ENCODE results near the gene RRAS2.
A peak's percentile ranks its signal among the peaks of the same experiment; 100 is the strongest.
"Not testable (repeated sequence)": the region's sequence is repeated elsewhere in the genome, so short reads cannot be mapped to it uniquely, and the experiment has no call there.

RRAS2 gene

DNA sequence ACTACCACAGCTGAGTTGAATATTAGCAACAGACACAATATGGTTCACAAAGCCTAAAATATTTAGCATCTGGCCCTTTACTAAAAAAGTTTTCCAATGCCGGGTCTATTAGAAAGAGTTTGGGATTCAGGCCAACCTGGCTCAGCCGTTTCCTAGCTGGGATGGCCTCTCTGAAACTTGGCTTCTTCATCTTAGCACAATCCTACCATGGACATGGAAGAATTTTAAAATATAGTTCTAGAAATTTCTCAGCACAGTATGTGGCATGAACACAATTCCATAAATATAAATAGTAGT is 103.8 kb downstream of the RRAS2 start:
- no peak for DNase-seq (ENCODE audit: low spot score)

DNA sequence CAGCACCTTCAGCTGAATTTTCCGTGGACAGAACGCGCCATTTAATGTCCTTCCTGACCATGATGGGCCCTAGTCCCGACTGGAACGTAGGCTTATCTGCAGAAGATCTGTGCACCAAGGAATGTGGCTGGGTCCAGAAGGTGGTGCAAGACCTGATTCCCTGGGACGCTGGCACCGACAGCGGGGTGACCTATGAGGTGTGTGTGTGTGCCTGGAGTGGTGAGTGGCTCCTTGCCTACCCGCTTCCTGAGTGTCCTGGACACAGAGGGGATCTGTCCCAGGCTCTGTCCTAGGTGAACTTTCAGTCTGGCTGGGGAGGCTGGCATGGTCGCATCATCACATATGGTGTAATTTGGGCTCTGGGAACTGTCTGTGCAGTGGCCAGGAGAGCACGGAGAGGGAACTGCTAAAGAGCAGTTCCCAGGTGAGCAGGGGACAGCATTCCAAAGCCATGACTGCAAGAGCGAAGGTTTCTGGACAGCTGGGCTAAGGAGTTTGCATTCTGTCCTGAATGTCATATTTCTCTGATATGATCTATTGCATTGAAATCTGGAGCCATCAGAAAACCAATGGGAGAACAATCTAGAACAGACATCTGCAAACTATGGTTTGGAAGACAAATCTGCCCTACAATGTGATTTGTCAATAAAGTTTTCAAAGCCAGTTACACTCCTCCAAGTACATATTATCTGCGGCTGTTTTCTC is 104.3 kb downstream of the RRAS2 start:
- peak; percentile 45 for DNase-seq (ENCODE audit: low spot score)

DNA sequence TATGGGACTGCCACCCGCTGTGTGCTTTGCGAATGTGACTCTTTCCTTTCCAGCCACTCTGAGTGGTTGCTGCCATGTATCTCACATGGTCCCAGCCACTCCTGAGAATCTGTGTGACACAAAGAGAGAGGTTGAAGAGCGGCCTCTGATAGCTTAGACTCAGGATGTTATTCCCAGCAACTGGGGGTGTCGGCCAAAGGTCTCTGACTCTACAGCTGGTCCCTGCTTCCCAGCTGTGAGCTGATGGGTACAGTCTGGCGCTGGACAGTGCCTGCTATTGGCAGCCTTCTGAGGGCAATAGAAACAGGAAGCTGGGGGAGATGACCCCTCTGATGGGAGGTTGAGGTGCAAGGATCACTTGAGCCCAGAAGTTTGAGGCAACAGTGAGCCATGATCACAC is 105.1 kb downstream of the RRAS2 start:
- DNase-seq (ENCODE audit: low spot score), result no peak

DNA sequence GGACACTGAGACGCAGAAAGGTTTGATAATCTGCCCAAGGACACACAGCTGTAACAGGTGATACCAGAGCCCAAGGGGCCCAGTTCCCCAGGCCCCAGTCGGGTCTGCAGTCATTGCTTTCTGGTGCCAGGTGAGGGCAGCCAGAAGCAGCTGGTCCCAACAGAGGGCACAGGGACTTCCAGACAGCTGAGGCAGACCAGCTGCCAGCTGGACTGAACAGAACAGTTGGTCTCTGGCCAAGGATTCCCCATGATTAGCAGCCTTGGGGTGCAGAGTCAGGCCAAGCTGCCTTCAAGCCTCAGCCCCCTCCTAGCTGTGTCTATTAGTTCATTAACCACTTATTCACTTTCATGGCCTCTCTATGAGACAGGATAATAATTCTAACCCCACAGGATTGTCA is 105.6 kb downstream of the RRAS2 start:
- DNase-seq (ENCODE audit: low spot score), result no peak

DNA sequence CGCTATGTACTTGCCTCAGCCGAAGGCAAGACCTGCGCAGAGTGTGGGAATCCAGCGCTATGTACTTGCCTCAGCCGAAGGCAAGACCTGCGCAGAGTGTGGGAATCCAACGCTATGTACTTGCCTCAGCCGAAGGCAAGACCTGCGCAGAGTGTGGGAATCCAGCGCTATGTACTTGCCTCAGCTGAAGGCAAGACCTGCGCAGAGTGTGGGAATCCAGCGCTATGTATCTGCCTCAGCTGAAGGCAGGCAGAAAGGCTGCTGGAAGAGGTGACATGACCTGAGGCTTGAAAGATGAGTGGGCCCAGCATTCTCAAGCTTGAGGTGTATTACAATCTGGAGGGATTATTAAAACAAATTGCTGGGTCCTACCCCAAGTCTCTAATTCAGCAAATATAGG is 106.5 kb downstream of the RRAS2 start:
- not testable (repeated sequence) for DNase-seq (ENCODE audit: low spot score)

DNA sequence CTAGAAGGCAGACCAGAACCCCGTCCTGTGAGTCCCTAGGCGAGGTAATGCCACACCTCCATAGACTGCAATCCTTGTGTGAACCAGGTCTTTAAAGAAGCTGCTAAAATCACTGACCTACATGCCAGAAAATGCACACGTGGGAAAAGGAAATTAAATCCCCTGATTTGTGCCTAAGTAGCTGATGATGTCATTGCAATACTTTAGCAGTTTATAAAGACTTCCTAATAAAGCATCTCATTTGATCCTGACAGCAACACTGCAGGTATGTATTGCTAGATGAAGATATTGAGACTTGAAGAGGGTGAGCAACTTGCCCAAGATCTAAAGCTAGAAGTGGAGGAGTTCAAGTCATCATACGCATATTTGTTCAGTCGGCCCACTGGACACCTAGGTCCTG is 107.2 kb downstream of the RRAS2 start:
- no peak for DNase-seq (ENCODE audit: low spot score)

DNA sequence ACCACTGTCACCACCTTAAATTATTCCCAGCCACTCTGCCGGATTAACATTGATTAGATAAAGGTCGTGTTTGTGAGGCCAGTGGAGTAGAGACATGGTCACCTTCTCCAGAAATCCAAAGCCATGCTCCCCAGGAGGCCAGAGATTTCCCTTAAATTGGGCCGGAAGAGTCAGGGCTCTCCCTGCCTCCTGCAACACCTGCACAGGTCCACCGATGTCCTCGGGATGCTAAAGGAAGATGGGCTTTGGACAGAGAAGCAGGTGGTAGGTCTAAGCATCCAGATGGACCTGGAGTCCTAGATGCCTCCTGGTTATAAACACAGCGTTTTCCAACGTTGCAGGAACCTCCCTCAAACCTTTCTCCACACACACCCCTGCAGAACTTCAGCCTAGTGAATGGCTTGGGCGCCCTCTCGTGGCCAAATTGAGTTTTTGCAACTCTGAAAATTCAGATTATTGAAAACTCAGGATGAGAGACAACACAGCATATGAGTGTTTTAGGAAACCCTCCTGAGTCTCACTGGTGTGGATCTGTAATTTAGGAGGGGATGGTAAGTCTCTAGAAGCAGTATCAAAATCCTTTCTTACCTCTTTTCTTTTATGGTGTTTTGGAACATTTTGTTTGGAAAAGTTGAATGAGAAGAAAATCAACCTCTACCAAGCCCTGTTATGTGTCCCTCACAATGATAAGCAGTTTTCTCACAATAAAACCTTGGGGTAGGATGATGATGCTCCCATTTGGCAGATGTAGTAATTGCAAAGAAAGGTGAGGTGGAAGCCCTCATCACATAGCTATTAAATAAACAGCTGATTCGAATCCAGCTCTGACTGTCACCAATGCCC is 109.6 kb downstream of the RRAS2 start:
- DNase-seq (ENCODE audit: low spot score), result peak; percentile 62

DNA sequence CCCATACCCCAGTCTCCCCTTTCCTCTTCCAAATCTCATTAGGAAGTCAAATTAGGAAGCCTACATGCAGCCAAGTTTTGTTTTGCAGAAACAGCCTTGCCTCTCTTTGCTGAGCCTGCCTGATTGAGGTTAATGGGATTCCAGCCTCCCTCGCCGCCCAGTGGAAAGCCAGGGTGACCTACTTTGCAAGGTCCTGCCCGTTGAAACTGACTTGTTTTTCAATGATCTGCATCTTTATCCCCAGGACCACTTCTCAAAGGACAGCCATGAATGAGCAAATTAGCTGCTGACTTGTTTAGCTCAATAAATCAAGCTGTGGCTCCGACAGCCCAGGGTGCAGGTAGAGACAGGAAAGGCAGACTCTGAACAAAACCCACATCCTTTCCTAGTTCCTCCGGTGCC is 110.4 kb downstream of the RRAS2 start:
- DNase-seq (ENCODE audit: low spot score), result no peak

DNA sequence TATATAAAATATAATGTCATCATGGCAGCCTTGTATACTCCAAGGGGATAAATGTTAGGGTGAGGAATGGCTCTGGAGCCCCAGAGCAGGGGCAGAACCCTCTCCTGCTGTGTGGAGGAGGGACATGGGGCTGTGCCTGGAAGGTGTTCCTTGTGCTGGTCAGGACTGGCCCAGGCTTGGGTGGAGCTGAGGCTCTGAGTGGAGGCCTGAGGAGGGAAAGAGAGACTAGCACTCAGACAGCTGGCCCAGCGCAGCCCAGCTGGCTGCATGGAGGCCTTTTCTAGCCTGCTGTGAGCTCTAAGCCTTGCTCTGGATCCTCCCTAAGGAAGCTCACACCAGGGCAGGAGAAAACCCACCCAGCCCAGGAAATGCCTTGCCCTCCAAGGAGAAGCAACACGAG is 113.5 kb downstream of the RRAS2 start:
- DNase-seq (ENCODE audit: low spot score), result no peak

DNA sequence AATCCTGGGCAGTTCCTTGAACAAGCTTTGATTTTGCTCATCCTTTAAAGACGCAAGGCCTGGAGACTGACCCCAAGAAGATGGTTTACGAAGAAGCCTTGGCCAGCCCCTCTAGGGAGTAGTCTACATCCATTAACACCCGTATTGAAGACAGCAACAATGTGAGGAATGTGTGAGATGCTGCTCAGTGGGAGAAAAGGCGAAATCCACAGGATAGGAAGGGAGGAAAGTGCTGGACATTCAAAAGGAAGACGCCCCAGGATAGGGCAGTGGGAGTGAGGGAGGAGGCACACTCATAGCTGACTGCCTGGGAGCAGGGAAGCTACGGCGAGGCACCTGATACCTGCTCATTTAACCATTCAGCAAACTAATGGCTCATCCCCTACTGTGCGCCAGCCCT is 114.1 kb downstream of the RRAS2 start:
- no peak for DNase-seq (ENCODE audit: low spot score)

DNA sequence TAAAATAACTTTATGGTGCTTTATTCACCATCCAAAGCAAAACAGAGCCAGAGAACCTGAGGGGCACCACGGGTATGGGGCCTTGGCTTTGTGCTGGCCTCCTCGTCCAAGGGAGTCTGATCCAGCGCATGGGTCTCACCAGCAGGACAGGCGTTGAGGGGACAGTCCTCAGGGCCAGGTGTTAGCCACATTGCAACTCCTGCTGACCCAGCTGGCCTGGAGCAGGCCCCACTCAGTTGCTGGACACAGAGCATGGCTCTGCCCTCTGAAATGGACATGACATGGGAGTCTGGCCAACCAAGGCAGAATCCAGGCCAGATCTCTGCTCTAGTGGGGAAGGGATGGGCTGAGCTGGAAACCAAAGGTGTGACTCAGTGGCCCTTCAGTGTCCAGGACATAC is 116.2 kb downstream of the RRAS2 start:
- no peak for DNase-seq (ENCODE audit: low spot score)

DNA sequence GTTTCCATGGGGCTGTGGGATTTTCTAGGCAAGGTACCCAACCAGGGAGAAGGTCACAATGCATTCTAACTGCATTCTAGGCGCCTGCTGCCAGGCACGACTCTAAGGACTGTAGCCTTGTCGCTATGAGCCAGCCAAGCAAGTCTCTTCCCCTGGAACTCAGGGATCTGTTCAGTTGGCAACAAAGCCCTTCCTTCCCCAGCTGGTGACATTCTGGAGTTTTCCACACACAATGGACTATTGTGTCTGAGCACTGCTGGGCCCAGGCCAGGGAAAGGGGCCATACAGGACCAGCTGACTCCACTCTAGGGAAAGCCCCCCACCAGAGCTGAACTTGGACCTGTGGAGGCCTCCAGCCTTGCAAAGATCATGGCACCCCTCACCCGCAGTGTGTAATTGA is 116.8 kb downstream of the RRAS2 start:
- DNase-seq (ENCODE audit: low spot score), result no peak

DNA sequence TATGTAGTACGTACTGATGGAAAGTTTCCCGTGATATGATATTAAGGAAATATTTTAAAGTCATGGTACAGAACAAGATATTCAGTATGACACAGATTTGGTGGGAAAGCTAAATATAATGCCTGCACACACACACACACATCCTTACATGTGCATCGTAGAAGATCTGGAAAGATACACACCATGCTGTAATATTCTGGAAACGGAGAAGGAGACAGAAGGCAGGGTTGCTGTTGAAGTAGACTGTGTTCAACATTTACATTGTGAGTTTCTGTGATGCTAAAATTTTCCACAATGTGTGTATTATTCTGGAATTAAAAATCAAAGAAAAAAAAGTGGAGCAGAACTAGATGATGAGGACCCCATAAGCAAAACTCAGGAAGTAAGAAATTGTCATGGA is 118.0 kb downstream of the RRAS2 start:
- DNase-seq (ENCODE audit: low spot score), result no peak

DNA sequence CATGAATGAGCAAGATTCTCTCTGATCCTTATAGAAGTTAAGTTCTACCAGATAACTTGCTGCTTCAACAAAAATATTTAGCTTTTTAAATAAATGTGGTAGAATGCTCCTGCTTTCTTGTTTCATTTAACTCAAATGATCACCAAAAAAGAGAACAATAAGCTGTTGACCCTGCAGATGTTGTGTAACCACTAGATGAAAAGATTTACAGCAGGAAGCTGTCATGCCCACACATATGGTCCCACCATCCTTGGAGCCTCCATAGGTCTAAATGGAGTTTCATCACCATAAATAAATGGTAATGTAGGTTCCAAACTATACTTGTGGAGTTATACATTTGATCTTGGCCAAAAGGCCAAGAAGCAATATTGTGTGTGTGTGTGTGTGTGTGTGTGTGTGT is 118.8 kb downstream of the RRAS2 start:
- DNase-seq (ENCODE audit: low spot score), result no peak

DNA sequence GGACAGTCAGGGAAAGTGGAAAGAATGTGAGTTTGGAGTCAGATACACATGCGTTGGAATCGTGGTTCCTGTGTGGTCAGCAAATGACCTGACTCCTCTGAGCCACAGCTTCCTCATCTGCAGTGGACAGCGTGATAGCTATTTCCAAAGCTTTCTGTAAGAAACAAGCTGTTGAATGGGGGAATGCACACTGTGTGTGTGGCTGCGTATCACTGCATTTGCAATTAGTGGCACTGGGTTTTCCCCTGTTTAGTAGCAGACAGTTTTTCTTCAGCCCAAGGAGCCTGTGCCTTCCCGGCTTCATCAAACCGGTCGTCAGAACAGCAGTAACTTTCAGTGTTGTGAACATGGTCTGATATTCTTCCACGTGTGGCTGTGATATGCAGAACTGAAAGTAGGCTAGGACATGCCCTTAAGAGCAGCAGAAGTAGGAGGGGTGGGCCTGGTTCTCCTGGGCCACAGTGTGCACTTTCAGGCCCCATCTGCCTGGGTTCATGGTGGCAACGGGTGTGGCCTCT is 121.5 kb downstream of the RRAS2 start:
- no peak for DNase-seq (ENCODE audit: low spot score)

DNA sequence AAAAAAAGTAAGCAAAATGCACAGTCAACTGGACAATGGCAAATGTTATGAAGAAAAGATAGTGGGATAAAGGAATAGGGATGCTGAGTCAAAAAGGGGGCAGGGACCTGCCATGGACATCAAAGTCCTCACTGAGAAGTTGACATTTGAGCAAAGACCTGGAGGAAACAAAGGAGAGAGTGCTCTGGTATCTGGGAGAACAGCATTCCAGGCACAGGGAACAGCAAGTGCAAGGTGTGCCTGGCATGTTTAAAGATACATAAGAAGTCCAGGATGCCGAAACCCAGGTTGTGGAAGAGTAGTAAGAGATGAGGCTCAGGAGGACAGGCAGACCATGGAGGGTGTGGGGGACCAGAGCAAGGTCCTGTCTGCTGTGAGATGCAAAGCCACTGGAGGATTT is 123.3 kb downstream of the RRAS2 start:
- DNase-seq (ENCODE audit: low spot score), result no peak

DNA sequence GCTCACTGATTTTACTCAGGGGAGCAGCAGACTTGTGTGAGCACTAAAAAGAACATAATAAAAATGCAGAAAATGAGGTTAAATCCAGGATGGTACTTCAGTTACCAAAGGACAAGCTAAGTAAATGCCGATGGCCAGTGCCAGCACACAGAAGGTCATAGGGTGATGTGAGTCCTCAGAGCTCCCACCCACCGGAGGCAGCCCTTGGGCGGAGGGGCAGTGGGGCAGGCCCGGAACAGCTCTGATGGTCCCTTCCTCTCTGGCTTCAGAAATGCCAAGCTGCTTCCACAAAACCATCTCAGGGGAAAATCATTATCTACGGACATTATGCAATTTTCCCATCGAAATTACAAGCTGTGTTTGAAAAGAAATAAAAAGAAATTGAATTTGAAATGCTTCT is 124.5 kb downstream of the RRAS2 start:
- DNase-seq (ENCODE audit: low spot score), result no peak

DNA sequence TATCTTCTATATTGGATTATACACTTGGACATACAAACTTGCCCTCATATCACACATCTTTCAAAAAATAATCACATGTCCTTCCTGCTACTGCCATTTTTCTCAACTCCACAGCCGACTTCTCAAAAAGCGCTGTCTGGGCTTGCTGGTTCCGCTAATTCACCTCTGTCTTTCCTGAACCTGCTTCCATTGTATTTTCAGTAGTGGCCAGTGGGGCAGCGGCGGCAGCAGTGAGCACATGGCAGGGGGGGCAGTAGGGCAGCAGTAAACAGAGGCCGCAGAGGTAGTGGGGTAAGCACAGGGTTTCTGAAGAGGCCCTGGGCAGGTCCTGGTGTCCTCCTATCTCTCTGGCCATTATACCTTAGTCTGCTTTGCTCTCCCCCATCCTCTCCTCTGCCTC is 126.3 kb downstream of the RRAS2 start:
- DNase-seq (ENCODE audit: low spot score), result no peak

DNA sequence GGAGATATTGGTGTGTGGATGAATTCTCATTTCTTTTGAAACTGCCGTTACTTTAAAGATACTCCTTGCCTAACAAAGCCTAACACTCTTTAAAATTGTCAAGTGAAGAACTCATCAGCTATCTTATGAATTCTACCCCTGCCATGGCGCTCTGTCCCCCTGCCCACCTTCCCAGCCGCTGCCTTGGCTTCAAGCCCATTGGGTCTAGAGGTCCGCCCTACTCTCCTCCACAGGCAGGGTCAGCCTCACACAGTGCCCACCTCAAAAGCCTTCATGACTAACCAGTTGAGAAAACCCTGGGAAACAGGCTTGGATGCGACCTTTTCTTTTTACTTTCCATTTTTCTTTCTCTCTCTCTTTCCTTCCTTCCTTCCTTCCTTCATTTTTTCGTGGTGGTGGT is 128.6 kb downstream of the RRAS2 start:
- DNase-seq (ENCODE audit: low spot score), result no peak

DNA sequence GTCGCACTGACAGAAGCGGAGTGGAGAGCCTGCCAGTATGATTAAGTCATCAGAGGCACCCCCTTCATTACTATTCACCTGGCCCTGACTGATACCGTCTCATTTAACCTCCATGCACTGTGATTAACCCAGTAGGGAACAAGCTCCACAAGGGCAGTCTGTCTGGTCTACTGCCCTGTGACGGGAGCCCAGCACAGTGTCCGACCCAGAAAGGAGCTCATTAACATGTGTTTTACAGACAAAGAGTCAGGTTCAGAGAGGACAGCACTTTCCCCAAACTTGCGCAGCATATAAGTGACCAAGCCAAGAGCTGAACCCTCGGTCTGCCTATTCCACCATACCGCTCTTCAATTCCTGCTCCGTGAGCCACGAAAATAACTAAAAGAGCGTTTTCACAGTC is 129.5 kb downstream of the RRAS2 start:
- no peak for DNase-seq (ENCODE audit: low spot score)

DNA sequence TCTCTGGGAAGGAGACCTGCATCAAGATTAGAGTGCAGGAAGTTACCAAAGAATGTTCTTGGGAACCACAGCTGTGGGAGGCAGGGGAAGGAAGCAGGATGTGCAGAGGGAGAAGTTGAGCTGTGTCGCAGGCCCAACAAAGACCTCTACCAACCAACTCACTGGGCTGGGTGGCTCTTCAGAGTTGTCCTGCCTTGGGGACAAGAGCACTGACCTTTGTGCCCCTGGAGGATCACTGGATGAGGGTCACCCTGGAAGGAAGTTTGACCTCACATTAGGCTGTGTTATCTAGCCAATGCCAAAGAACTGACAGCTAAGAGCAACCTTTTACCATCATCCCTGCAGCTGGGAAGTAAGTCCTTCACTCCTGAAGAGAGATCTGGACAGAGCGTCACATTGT is 130.6 kb downstream of the RRAS2 start:
- DNase-seq (ENCODE audit: low spot score), result no peak

All from kidney tubule cell (primary cell).